SJCRH30 (cell line): Measurements from ENCODE around the gene LAMA5. TPM values are rescaled to one million over a fixed set of nuclear protein-coding genes. Genes with fewer than 3 reads are reported as not detected.

ENCODE experiments used
- DNase-seq, 2 experiments: peaks; one replicate each; pipeline ENCODE4 v3.0.0-alpha.2; 2015 to 2020
- H3K27ac ChIP-seq: fragments of 250-450 bp; sonication (Bioruptor Pico); 2 replicates; pipeline ENCODE4 v1.5.1; 2020; ENCODE audit warnings: mild to moderate bottlenecking, moderate library complexity
- H3K27me3 ChIP-seq: fragments of 250-450 bp; sonication (Bioruptor Pico); 2 replicates; pipeline ENCODE4 v1.5.1; 2020; ENCODE audit warnings: mild to moderate bottlenecking, moderate library complexity
- H3K36me3 ChIP-seq: fragments of 250-450 bp; sonication (Bioruptor Pico); 2 replicates; pipeline ENCODE4 v1.5.1; 2020; ENCODE audit warnings: mild to moderate bottlenecking, moderate library complexity
- H3K4me1 ChIP-seq: fragments of 250-450 bp; sonication (Bioruptor Pico); 2 replicates; pipeline ENCODE4 v1.5.1; 2020; ENCODE audit warnings: mild to moderate bottlenecking, moderate library complexity
- H3K4me3 ChIP-seq: fragments of 250-450 bp; sonication (Bioruptor Pico); 2 replicates; pipeline ENCODE4 v1.5.1; 2020; ENCODE audit warnings: mild to moderate bottlenecking, moderate library complexity
- H3K9me3 ChIP-seq: fragments of 250-450 bp; sonication (Bioruptor Pico); replicated peaks from 2 replicates; pipeline ENCODE4 v1.5.1; 2020; ENCODE audit warnings: mild to moderate bottlenecking, moderate library complexity
- total RNA-seq: library from RNA; depleted of rRNA; stranded (reverse); fragments of >200 nt; shearing (Covaris generic); gene quantifications from 2 replicates; pipeline ENCODE4 v1.2.3, GENCODE V29; 2014

The LAMA5 gene
- total RNA-seq, 1 experiment from 2014 or later = 43.8 TPM

GRCh38 chr20:62356589-62357186, 10.4 kb downstream of the LAMA5 start:
- Histone ChIP-seq H3K27me3 (no peaks in the 10 kb centered on the region), H3K9me3 (no peaks in the 10 kb centered on the region), H3K36me3 (peaks cover under 1% of the 10 kb centered on the region), H3K27ac (peak overlapping the region; percentile 59), H3K4me3 (peak overlapping the region; percentile 38), H3K4me1 (peaks cover 63% of the 10 kb centered on the region)
- no peak for DNase-seq

- Histone ChIP-seq H3K27me3 (no peaks in the 10 kb centered on the region), H3K9me3 (no peaks in the 10 kb centered on the region), H3K27ac (peak overlapping the region; percentile 59), H3K36me3 (peaks cover 7% of the 10 kb centered on the region), H3K4me1 (peaks cover 56% of the 10 kb centered on the region), H3K4me3 (peak overlapping the region; percentile 38)
- peak; percentile 81 for DNase-seq
These were observed 11.1 kb downstream of the LAMA5 start for GRCh38 chr20:62355878-62356588.

GRCh38 chr20:62355516-62355877, 11.6 kb downstream of the LAMA5 start:
- H3K27ac ChIP-seq = peak overlapping the region; percentile 59
- peaks cover 53% of the 10 kb centered on the region for H3K4me1 ChIP-seq
- H3K36me3 ChIP-seq = peaks cover 7% of the 10 kb centered on the region
- no peak overlapping the region for H3K4me3 ChIP-seq
- no peaks in the 10 kb centered on the region for H3K9me3 ChIP-seq
- DNase-seq = peak; percentile 79 to 80
- H3K27me3 ChIP-seq = no peaks in the 10 kb centered on the region

GRCh38 chr20:62354811-62355341, 12.2 kb downstream of the LAMA5 start:
- H3K27ac ChIP-seq = peak overlapping the region; percentile 59
- H3K27me3 ChIP-seq = no peaks in the 10 kb centered on the region
- H3K36me3 ChIP-seq = peaks cover 7% of the 10 kb centered on the region
- no peak for DNase-seq
- H3K4me3 ChIP-seq = no peak overlapping the region
- peaks cover 53% of the 10 kb centered on the region for H3K4me1 ChIP-seq
- H3K9me3 ChIP-seq = no peaks in the 10 kb centered on the region

- no peaks in the 10 kb centered on the region for H3K27me3 ChIP-seq
- no peaks in the 10 kb centered on the region for H3K9me3 ChIP-seq
- no peak for DNase-seq
- peak overlapping the region; percentile 59; the same call in 1 of the 2 replicates for H3K27ac ChIP-seq
- peaks cover 49% of the 10 kb centered on the region for H3K4me1 ChIP-seq
- H3K4me3 ChIP-seq = no peak overlapping the region
- H3K36me3 ChIP-seq = peaks cover 7% of the 10 kb centered on the region
These were observed 12.9 kb downstream of the LAMA5 start for GRCh38 chr20:62354031-62354808.

- Histone ChIP-seq H3K27me3 (no peaks in the 10 kb centered on the region), H3K9me3 (peaks cover 4% of the 10 kb centered on the region; the same call in 1 of the 2 replicates), H3K36me3 (peaks cover 11% of the 10 kb centered on the region), H3K27ac (no peak overlapping the region), H3K4me1 (peaks cover 41% of the 10 kb centered on the region), H3K4me3 (no peak overlapping the region)
- DNase-seq = no peak
These were observed 13.7 kb downstream of the LAMA5 start for GRCh38 chr20:62353289-62354030.

GRCh38 chr20:62352402-62353288, 14.5 kb downstream of the LAMA5 start:
- Histone ChIP-seq H3K9me3 (peaks cover 5% of the 10 kb centered on the region; the same call in 1 of the 2 replicates), H3K27ac (no peak overlapping the region), H3K4me3 (no peak overlapping the region), H3K4me1 (peaks cover 33% of the 10 kb centered on the region), H3K27me3 (no peaks in the 10 kb centered on the region), H3K36me3 (peaks cover 11% of the 10 kb centered on the region)
- DNase-seq = no peak

GRCh38 chr20:62351469-62352401, 15.4 kb downstream of the LAMA5 start:
- Histone ChIP-seq H3K27me3 (no peaks in the 10 kb centered on the region), H3K27ac (no peak overlapping the region), H3K4me3 (no peak overlapping the region), H3K9me3 (peaks cover 5% of the 10 kb centered on the region; the same call in 1 of the 2 replicates), H3K4me1 (peaks cover 24% of the 10 kb centered on the region), H3K36me3 (peaks cover 11% of the 10 kb centered on the region)
- DNase-seq = no peak

- DNase-seq = no peak
- peaks cover 11% of the 10 kb centered on the region for H3K36me3 ChIP-seq
- H3K9me3 ChIP-seq = peaks cover 5% of the 10 kb centered on the region; the same call in 1 of the 2 replicates
- no peak overlapping the region for H3K27ac ChIP-seq
- peaks cover 18% of the 10 kb centered on the region for H3K4me1 ChIP-seq
- H3K4me3 ChIP-seq = no peak overlapping the region
- no peaks in the 10 kb centered on the region for H3K27me3 ChIP-seq
These were observed 16.3 kb downstream of the LAMA5 start for GRCh38 chr20:62350629-62351422.

GRCh38 chr20:62350098-62350628, 16.9 kb downstream of the LAMA5 start:
- DNase-seq = no peak
- peaks cover 17% of the 10 kb centered on the region for H3K4me1 ChIP-seq
- H3K9me3 ChIP-seq = peaks cover 5% of the 10 kb centered on the region; the same call in 1 of the 2 replicates
- H3K36me3 ChIP-seq = peaks cover 11% of the 10 kb centered on the region
- H3K4me3 ChIP-seq = no peak overlapping the region
- no peaks in the 10 kb centered on the region for H3K27me3 ChIP-seq
- H3K27ac ChIP-seq = no peak overlapping the region

- no peak overlapping the region for H3K27ac ChIP-seq
- peaks cover 5% of the 10 kb centered on the region; the same call in 1 of the 2 replicates for H3K9me3 ChIP-seq
- H3K4me3 ChIP-seq = no peak overlapping the region
- DNase-seq = no peak
- peaks cover 14% of the 10 kb centered on the region for H3K36me3 ChIP-seq
- H3K4me1 ChIP-seq = peaks cover 12% of the 10 kb centered on the region
- H3K27me3 ChIP-seq = no peaks in the 10 kb centered on the region
These were observed 17.5 kb downstream of the LAMA5 start for GRCh38 chr20:62349556-62350097.

GRCh38 chr20:62348604-62349003, 18.5 kb downstream of the LAMA5 start:
- Histone ChIP-seq H3K4me3 (no peak overlapping the region), H3K27ac (no peak overlapping the region), H3K9me3 (peaks cover 5% of the 10 kb centered on the region; the same call in 1 of the 2 replicates), H3K27me3 (no peaks in the 10 kb centered on the region), H3K4me1 (peaks cover 9% of the 10 kb centered on the region), H3K36me3 (peaks cover 16% of the 10 kb centered on the region)
- DNase-seq = no peak
